ENCODE measurements around the gene PDE4DIP. TPM values are rescaled to one million over a fixed set of nuclear protein-coding genes. Genes with fewer than 3 reads are reported as not detected.
"Not testable (repeated sequence)": the region's sequence is repeated elsewhere in the genome, so short reads cannot be mapped to it uniquely, and the experiment has no call there.

Gene PDE4DIP
- total RNA-seq, 1 donor from 2014 or later = 28.9 TPM

DNA sequence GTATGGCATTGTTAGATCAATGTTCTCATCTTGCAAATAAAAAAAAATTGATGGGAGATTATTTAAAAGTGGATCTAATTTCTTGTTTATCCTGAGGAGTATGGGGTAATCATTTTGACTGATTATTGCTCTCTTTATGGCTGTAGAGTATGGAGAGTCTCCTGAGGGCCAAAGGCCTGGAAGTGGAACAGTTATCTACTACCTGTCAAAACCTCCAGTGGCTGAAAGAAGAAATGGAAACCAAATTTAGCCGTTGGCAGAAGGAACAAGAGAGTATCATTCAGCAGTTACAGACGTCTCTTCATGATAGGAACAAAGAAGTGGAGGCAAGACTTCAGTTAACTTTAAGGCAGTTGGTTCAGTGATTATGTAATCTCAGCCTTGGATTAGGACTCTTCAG, 123.4 kb downstream of the PDE4DIP start:
- not testable (repeated sequence) for DNase-seq (ENCODE audit: extremely low read depth, low read depth, low spot score)

DNA sequence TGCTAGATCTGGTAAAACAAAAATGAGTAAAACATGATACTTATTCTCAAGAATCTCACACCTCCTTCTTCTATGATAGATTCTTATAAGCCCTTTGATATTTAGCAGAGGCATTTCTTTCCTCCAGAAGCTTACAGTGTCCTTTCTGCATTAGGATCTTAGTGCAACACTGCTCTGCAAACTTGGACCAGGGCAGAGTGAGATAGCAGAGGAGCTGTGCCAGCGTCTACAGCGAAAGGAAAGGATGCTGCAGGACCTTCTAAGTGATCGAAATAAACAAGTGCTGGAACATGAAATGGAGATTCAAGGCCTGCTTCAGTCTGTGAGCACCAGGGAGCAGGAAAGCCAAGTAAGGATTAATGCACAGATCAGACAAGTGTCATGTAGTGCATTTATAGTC, 124.5 kb downstream of the PDE4DIP start:
- not testable (repeated sequence) for DNase-seq (ENCODE audit: extremely low read depth, low read depth, low spot score)

DNA sequence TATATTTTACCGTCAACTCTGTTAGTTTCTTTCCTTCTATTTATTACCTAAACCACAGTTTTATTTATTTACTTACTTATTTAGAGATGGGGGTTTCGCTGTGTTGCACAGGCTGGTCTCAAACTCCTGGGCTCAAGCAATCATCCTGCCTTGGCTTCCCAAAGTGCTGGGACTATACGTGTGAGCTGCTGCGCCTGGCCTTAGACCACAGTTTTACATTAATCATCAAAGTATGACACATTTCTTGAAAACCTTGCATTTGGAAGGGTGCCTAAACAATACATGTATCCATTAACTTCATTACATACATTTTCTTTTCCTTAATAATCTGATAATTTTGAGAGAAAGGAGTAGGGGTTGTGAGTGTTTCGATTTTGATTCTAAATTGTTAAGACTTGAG, 124.9 kb downstream of the PDE4DIP start:
- DNase-seq (ENCODE audit: extremely low read depth, low read depth, low spot score) = not testable (repeated sequence)

DNA sequence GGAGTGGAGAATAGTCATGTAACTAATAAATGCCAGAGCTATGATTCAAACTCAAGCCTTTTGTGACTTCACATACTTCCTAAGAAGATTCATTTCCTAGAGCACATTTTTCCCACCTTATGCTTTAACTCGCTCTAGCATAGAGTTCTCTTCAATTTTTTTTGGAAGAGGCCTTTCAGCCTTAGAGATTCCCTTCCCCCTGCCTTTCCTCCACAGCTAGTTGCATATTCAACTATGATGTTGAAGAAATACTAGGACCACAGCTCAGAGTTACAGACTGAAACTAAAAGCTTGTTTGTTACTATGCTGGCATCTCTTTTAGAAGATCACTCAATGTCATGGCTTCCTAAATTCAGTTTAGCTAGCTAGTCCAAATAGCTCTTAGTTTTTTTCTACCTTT, 131.2 kb downstream of the PDE4DIP start:
- DNase-seq (ENCODE audit: extremely low read depth, low read depth, low spot score) = peak; percentile 12

DNA sequence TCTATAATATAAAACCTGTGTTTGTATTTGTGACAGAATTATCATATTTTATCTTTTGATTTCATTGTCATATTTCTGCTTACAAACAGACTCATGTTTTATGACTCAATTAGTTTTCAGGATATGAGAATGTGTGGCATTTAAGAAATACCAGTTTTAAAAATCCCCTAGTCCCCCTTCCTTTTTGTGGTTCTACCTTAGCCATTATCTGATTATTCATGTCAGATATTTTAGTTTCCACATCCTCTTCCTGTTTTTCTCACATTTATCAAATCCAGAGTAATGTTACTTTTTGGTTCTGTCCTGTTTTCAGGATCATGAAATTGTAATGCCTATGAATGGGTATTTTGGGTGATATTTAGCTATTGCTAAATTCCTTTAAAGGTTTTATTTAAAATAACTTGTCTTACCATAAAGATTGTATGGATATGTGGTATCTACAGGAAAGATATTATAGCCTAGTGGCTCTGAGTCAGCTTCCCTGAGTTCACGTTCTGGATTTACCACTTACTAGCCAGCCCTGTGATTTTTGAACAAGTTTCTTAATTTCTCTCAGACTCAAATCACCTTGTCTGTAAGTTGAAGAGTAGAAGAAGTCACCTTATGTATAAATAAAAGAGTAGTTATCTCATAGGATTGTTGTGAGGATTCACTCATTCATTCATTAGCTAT, 131.8 kb downstream of the PDE4DIP start:
- DNase-seq (ENCODE audit: extremely low read depth, low read depth, low spot score) = not testable (repeated sequence)

DNA sequence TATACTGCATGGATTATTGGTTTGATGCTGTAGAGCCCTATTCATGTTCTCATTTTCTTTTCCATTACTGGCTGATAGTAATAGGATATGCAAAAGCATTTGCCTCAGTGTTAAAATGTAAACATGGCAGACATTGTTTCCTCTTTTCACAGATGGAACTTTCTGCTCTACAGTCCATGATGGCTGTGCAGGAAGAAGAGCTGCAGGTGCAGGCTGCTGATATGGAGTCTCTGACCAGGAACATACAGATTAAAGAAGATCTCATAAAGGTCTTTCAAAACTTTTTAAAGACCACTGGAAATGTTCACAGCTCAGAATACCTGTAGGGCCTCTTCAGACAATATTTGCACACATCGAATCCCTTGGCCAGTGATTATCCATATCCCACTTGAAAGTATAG, 133.6 kb downstream of the PDE4DIP start:
- DNase-seq (ENCODE audit: extremely low read depth, low read depth, low spot score) = not testable (repeated sequence)

DNA sequence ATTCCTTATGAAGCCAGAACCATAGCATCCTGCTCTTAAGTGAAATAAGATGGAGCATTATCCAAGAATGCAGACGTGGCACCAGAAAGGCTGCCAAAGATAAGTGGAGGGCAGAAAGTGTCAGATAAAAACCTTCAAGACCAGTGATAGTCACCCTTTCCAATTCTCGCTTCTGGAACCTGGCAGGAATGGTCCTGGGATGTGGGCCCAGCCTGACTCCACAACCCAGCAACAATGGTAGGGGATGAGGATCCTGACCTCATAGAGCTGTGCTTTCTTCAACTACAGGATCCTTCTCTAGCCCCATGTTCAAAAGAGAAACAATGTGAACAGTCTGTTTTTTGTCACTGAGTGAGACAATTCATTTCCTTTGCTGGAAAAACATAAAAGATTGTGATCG, 145.2 kb downstream of the PDE4DIP start:
- not testable (repeated sequence) for DNase-seq (ENCODE audit: extremely low read depth, low read depth, low spot score)

DNA sequence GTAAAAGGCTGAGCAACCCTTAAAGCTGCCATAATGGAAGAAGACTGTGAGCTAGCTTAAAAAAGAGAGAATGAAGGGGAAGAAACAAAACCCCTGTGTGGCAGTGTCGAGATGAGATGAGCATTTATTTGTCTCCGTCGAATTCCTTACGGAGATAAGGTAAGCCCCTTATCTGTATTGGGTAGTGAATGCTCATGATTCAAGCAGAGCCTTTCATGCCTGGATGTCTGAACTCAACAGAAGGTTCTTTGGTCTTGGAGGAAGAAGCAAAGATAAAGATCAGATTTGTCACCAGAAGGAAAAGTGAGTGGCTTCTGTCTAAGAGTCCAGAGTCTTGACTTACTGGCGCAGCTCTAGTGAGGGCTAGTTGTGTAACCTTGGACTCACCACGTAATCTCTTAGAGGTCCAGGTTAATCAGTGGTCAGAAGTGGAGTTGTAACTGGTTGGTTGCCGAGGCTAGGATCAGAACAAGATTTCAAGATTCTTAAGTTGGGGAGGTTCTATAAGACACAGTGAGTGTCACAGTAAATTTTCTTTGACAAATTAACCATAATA, 146.1 kb downstream of the PDE4DIP start:
- DNase-seq (ENCODE audit: extremely low read depth, low read depth, low spot score) = not testable (repeated sequence)

DNA sequence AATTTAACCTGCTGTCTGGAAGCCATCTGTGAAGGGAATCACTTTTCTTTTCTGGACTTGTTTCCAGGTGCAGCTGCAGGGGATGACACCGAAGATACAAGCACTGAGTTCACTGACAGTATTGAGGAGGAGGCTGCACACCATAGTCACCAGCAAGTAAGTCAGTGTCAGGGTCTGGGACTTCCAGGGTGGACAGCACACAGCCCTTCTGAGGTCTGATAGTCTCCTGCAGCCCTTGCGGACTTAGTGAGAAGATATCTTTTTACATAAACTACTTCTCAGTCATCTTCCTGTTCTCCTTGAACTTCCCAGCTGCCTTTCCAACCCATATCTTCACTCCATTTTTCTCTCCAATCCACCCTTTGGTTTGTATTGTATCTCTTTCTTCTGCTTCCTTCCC, 147.6 kb downstream of the PDE4DIP start:
- not testable (repeated sequence) for DNase-seq (ENCODE audit: extremely low read depth, low read depth, low spot score)

DNA sequence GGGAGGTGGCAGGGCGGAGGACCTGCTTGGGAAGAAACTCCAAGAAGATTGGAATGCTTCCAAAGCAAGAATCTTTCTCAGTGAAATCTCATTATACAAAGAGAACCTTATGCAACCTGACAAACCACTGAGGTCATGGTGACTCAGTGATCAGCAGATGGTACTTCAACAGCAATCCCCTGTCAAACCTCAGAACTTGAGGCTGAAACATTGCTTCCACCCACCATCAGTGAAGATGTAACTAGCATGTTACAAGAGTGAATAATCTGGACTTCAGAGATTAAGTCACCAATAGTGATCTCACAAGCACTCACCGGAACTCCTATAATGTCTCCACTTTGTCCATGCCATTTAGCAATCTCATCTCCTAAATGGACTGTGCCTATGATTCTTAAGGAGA, 148.1 kb downstream of the PDE4DIP start:
- not testable (repeated sequence) for DNase-seq (ENCODE audit: extremely low read depth, low read depth, low spot score)

DNA sequence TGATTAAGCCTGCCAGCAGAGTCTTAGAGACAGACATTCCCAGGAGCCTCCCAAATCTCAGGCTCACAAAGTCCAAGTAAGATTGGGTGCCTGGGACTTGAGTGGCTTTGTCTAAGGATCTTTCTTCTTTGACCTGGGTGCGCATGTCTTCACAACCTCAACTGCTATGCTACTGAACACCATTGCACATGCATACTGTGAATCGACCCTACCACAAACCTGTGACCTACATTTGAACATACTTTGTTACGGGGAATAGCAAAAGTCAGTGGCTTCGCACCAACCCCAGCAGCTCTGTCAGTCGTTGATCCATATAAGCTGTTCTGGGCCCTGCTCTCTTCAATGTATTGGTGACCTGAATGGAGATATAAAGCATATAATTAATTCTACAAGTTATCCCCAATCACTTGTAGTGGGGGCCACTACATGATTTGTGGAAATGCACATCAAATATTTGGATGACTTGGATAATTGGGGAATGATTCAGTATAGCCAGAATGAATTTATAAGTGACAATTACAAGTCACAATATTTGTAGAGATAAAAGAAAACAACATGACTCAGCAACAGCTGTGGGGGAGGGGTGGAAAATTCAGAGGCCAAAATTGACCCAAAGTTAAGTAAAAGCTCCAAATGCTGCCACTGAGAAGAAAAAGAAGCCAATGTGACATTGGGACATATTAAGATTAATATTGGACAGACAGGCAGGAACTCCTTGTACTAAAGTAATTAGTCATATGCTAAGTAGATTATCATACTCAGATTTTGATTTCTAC, 152.4 kb downstream of the PDE4DIP start:
- DNase-seq (ENCODE audit: extremely low read depth, low read depth, low spot score) = not testable (repeated sequence)

DNA sequence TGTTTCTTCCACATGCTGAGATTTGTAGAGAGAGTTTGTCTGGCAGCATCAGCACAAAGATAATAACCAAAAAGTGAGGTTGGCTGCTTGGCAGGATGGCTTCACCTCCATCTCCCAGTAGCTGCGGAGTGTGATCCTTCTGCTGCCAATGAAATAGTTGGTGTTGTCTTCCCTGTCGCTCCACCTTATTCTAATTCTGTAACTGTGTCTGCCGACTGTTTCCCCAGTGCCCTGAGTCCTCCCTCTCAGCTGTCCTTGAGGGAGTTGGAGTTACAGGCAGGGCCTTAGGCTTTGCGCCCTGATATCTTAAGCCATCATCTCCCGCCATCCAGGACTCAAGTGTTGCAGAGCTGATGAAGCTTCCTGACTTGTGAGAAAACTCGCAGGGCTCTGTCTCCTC, 153.2 kb downstream of the PDE4DIP start:
- not testable (repeated sequence) for DNase-seq (ENCODE audit: extremely low read depth, low read depth, low spot score)

DNA sequence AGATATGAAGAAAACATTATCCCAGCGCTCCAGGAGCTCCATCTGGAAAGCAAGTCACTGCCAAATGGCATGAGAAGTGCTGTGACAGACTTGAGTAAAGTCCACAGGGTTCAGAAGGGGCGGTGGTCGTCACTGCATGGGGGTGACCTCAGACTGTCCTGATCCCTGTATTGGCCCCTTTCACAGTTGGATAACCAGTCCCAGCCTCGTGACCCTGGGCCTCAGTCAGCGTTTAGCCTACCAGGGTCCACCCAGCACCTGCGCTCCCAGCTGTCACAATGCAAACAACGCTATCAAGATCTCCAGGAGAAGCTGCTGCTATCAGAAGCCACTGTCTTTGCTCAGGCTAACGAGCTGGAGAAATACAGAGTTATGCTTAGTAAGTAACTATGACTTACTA, 158.4 kb downstream of the PDE4DIP start:
- not testable (repeated sequence) for DNase-seq (ENCODE audit: extremely low read depth, low read depth, low spot score)

DNA sequence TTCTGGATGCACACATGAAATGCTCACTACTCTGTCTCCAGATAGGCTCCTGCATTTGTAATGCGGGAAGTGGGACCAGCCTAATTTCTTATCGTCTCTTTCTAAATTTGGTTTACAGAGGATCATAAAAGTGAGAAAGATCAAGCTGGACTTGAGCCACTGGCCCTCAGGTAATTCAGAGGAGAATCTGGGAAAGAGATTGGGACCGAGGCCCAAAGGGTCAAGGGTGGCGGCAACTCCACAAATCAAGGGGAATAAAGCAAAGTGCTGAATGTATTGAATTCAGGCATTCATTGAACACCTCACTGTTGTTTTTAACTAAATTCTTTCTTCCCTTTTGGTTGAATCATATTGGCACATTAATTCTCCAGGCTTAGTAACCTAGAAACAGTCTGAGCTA, 164.1 kb downstream of the PDE4DIP start:
- DNase-seq (ENCODE audit: extremely low read depth, low read depth, low spot score) = not testable (repeated sequence)

DNA sequence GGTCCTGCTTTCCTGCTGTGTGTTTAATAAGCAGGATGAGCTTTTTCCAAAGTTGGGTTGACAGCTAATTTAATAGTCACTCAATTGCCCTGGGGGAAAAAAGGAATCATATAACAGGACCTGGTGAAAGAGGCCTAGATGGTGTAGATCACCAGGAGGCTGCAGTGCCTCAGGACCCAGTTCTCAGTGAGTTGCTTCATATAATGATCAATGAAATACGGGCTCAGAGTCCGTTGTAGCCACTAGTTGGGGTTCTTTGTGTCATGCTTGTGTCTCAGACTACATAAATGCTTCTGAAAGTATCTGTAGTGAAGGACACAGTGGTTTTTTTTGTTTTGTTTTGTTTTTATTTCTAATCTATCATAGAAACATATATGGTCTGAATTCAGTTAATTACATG, 164.5 kb downstream of the PDE4DIP start:
- not testable (repeated sequence) for DNase-seq (ENCODE audit: extremely low read depth, low read depth, low spot score)

DNA sequence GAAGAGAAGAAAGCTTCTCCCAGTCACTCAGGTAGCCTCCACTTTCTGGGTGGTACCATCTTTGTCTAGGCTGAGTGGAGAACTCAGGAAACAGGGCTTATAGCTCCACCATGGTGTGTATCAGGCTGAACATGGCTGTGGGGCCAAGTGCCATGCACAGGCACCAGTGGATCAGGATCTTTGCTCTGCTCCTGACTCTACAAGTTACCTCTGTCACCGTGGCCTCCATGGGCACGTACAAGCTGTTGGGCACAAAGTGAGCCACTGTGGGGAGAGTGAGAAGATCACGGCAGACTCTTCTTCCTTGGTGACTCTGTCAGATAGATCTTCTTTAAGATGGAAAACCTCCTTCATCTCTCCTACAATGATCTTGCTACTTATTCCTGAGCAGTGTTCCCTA, 165.5 kb downstream of the PDE4DIP start:
- not testable (repeated sequence) for DNase-seq (ENCODE audit: extremely low read depth, low read depth, low spot score)

DNA sequence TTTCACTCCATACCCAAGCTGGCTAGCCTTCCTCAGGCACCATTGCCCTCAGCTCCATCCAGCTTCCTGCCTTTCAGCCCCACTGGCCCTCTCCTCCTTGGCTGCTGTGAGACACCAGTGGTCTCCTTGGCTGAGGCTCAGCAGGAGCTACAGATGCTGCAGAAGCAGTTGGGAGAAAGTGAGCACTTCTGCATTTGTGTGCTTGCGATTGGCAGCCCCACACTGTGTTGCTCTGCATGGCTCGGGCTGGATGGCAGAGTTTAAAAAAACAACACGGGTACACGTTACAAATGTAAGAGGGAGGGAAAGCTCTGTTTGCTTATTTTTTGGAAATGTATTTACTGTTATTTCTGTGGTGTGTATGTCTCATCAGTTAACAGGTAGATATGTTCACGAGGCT, 168.4 kb downstream of the PDE4DIP start:
- DNase-seq (ENCODE audit: extremely low read depth, low read depth, low spot score) = not testable (repeated sequence)

DNA sequence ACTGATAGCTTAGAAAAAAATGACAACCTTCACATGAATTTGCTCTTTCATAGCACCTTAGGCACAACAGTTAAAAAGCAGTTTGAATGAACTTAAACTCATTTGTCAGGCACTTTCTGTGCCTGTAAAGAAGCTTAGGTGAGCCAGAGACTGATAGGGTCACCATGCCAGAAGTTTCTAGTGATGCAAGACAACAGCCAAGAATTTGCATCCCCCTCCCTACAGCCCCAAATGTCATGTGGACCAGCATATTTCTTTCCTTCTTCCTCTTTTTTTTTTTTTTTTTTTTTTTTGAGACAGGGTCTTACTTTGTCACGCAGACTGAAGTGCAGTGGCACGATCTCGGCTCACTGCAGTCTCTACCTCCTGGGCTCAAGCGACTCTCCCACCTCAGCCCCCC, 169.3 kb downstream of the PDE4DIP start:
- DNase-seq (ENCODE audit: extremely low read depth, low read depth, low spot score) = not testable (repeated sequence)

DNA sequence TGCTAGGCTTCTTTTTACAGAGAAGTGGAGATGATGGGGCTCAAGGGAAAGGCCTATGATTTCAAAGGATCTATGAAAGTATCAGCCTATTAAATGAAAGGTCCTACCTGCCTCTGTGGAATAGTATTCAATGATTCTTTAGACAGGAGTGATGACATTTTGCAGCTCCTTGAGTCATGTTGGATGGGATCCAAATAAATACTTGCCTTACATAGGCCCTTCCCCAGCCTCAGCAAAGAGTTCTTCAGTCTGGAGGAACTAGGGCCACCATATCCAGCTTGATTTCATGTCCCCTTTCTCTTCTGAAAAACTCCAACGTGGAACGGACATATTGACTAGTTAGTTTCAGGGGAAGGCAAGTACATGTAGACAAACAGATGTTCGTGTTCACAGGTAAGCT, 171.3 kb downstream of the PDE4DIP start:
- DNase-seq (ENCODE audit: extremely low read depth, low read depth, low spot score) = not testable (repeated sequence)

DNA sequence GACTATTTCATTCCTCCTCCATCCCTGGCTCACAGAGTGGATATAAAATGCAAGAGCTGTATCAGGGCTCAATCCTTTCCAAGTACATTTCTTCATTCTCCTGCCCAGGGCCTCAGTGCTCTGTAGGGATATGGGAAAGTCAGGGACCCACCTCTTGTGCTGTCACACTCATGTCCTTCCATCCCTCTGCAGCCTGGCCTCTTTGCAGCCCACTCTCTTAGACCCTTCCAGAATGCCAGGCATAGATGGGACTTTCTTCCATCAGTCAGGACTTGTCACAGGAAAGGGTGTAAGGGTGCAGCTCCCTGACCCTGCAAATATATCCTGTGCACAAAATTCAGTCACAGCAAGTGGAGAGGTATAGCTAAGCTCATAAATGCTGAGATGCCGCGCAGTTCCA, 172.4 kb downstream of the PDE4DIP start:
- not testable (repeated sequence) for DNase-seq (ENCODE audit: extremely low read depth, low read depth, low spot score)

DNA sequence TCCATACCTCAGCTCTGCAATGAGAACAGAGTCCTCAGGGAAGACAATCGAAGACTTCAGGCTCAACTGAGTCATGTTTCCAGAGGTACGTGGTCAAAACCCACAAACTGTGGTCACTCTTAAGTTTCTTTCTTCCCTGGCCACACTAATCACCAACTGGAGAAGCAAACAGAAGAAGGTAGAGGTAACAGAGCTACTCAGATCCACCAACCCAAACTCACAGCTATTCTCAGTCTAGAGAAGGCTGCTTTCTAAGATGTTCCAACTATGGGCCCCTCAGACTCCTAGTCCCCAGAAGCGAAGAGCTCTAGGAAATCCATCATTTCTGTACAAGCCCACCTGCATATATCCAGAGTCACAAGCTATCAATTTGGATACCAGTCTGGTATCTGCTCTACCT, 174.3 kb downstream of the PDE4DIP start:
- not testable (repeated sequence) for DNase-seq (ENCODE audit: extremely low read depth, low read depth, low spot score)

DNA sequence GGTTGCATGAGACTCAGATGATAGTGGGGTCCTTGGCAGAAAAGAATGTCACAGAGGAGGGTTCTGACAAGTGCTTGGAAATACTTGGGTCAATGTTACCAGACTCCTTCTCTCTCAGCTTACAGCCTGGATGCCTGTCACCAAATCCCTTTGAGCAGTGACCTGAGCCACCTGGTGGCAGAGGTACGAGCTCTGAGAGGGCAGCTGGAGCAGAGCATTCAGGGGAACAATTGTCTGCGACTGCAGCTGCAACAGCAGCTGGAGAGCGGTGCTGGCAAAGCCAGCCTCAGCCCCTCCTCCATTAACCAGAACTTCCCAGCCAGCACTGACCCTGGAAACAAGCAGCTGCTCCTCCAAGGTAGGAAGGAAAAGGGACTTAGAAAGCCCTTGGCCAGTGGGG, 180.1 kb downstream of the PDE4DIP start:
- not testable (repeated sequence) for DNase-seq (ENCODE audit: extremely low read depth, low read depth, low spot score)

Measured in glomerular endothelial cell (primary cell).